Endothelial cell of coronary artery (primary cell): Measurements from ENCODE around the gene UST. TPM values are rescaled to one million over a fixed set of nuclear protein-coding genes. Genes with fewer than 3 reads are reported as not detected.

Experiments
- total RNA-seq: library from RNA; depleted of rRNA; stranded (reverse); fragments of >200 nt; gene quantifications from 2 replicates; pipeline ENCODE4 v1.2.3, GENCODE V29; 2014

Gene UST
- total RNA-seq = 0.63 and 3.4 TPM in 2 replicates

GRCh38 chr6:148746363-148747144, at the start of gene UST:
Gene UST, plus strand, starts transcription at chr6:148747030. Its CDS starts 401 bp downstream, at chr6:148747431.

